Stimulated activated CD4-positive, alpha-beta T cell treated with anti-CD3 and anti-CD28 coated beads, Interleukin-1b, Interleukin-23, amount 100 ng/mL, for 24 hours (primary cell): ENCODE data around the gene ROBO4.

Experiments used
- DNase-seq, 4 experiments: peaks; one replicate each; pipeline ENCODE4 v3.0.0-alpha.2; 2020; ENCODE audit warnings: low read depth in 4 of 4, low spot score in 1 of 4

Gene ROBO4

GRCh38 chr11:124897674-124898262 is at the start of gene ROBO4:
Gene ROBO4, minus strand, starts transcription at chr11:124897865. Its CDS starts 70 bp downstream, at chr11:124897795.
- DNase-seq = no peak

GRCh38 chr11:124946735-124947141 is 49.1 kb upstream of the ROBO4 start:
- DNase-seq = no peak

GRCh38 chr11:124945826-124946225 is 48.2 kb upstream of the ROBO4 start:
- DNase-seq = no peak

- no peak for DNase-seq
Observed at GRCh38 chr11:124944565-124944964, 46.9 kb upstream of the ROBO4 start.

- DNase-seq = no peak
Observed at GRCh38 chr11:124943741-124944140, 46.1 kb upstream of the ROBO4 start.

- DNase-seq = no peak
Observed at GRCh38 chr11:124943254-124943616, 45.6 kb upstream of the ROBO4 start.

- no peak for DNase-seq
Observed at GRCh38 chr11:124942466-124943253, 45.0 kb upstream of the ROBO4 start.

GRCh38 chr11:124941703-124942102 is 44.0 kb upstream of the ROBO4 start:
- DNase-seq = no peak

GRCh38 chr11:124938970-124939369 is 41.3 kb upstream of the ROBO4 start:
- DNase-seq = no peak

GRCh38 chr11:124938206-124938765 is 40.6 kb upstream of the ROBO4 start:
- DNase-seq = no peak

GRCh38 chr11:124937336-124937935 is 39.8 kb upstream of the ROBO4 start:
- DNase-seq = no peak

- DNase-seq = no peak
Observed at GRCh38 chr11:124935548-124936514, 38.2 kb upstream of the ROBO4 start, which contains the start of gene HEPACAM. Gene HEPACAM, minus strand, starts transcription at chr11:124936047. Its CDS starts 41 bp downstream, at chr11:124936006.

GRCh38 chr11:124934862-124935547 is 37.3 kb upstream of the ROBO4 start:
- DNase-seq = no peak

- DNase-seq = no peak
Observed at GRCh38 chr11:124930799-124931198, 33.1 kb upstream of the ROBO4 start.

GRCh38 chr11:124928942-124929665 is 31.4 kb upstream of the ROBO4 start:
- DNase-seq = no peak

- no peak for DNase-seq
Observed at GRCh38 chr11:124923296-124923695, 25.6 kb upstream of the ROBO4 start.

GRCh38 chr11:124922831-124923230 is 25.2 kb upstream of the ROBO4 start:
- no peak for DNase-seq

GRCh38 chr11:124920870-124921609 is 23.4 kb upstream of the ROBO4 start:
- DNase-seq = peak; percentile 35 to 71 (median 57)

- no peak for DNase-seq
Observed at GRCh38 chr11:124920356-124920755, 22.7 kb upstream of the ROBO4 start.
